ENCODE measurements around the gene SGO2. TPM values are rescaled to one million over a fixed set of nuclear protein-coding genes. Genes with fewer than 3 reads are reported as not detected.

Gene SGO2
- total and polyA plus RNA-seq, 2 donors from 2014 or later, result 0.69 to 1.7 TPM

- no peak for FAIRE-seq
- H3K36me3 ChIP-seq (ENCODE audit: control insufficient read depth in 2 of 3, insufficient read depth in 3 of 3, low read length in 3 of 3), result peaks cover 0 to 21% (median 18%) of the 10 kb centered on the region in 3 donors
- no peak for DNase-seq
These were observed 36.0 kb upstream of the SGO2 start for GRCh38 chr2:200490001-200490400.

DNA sequence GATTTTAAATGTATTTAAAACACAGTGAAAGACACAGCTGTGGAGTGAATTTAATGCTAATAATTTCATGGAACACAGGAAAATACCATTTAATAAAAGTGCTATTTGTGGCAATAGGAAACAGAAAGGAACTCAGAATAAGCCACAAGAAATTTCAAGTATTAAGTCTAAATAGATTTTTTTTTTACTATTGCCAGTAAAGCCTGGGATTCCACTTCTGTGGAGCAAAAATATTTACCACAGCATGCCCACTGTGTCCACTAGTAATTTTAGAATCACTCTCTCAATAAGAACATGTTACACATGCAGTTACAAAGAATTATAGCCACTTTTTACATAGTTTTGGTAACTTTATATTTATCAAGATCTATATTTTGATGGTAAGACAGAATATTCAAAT lies 33.4 kb upstream of the SGO2 start:
- H3K4me1 ChIP-seq (ENCODE audit: control insufficient read depth in 2 of 3, insufficient read depth in 2 of 3, low read depth in 1 of 3, low read length in 3 of 3), result no peaks in the 10 kb centered on the region
- intact Hi-C loops (cut with DNase I), result no loop called here
- no peak for FAIRE-seq

More at GRCh38 chr2:200490001-200490400, 36.0 kb upstream of the SGO2 start:
- Histone ChIP-seq H3K9me3 (ENCODE audit: control insufficient read depth in 2 of 3, insufficient read depth in 1 of 3, low read length in 3 of 3) (no peaks in the 10 kb centered on the region), H3K4me1 (ENCODE audit: control insufficient read depth in 2 of 3, insufficient read depth in 2 of 3, low read depth in 1 of 3, low read length in 3 of 3) (no peaks in the 10 kb centered on the region), H3K4me3 (ENCODE audit: low read length in 3 of 3) (no peak overlapping the region), H3K9ac (ENCODE audit: low read length in 3 of 3) (no peak overlapping the region), H3K27ac (ENCODE audit: low read depth in 2 of 2, low read length in 2 of 2) (no peak overlapping the region), H3K27me3 (ENCODE audit: control insufficient read depth, insufficient read depth, low read length) (no peaks in the 10 kb centered on the region)
- TF ChIP-seq, protein P1, sequence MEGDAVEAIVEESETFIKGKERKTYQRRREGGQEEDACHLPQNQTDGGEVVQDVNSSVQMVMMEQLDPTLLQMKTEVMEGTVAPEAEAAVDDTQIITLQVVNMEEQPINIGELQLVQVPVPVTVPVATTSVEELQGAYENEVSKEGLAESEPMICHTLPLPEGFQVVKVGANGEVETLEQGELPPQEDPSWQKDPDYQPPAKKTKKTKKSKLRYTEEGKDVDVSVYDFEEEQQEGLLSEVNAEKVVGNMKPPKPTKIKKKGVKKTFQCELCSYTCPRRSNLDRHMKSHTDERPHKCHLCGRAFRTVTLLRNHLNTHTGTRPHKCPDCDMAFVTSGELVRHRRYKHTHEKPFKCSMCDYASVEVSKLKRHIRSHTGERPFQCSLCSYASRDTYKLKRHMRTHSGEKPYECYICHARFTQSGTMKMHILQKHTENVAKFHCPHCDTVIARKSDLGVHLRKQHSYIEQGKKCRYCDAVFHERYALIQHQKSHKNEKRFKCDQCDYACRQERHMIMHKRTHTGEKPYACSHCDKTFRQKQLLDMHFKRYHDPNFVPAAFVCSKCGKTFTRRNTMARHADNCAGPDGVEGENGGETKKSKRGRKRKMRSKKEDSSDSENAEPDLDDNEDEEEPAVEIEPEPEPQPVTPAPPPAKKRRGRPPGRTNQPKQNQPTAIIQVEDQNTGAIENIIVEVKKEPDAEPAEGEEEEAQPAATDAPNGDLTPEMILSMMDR (IDR thresholded peaks at IDR 0.05; ENCODE audit: borderline replicate concordance, extremely low read depth, insufficient read depth), result no peak
- intact Hi-C loops (cut with DNase I), result no loop called here

DNA sequence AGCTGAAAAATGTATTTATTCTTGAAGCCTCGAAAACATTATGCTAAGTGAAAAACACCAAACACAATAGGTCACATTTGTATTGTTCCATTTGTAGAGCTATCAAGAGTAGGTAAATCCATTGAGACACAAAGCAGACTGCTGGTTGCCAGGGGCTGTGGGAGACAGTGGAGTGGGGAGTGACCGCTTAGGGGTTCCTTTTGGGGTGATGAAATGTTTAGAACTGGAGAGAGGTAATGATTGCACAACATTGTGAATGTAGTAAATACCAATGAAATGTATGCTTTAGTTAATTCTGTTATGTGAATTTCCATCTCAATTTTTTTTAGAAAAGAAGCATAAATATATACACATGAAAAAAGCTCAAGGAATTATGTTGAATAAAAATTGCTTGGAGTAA lies 32.0 kb upstream of the SGO2 start:
- FAIRE-seq, result no peak
- Histone ChIP-seq H3K36me3 (ENCODE audit: control insufficient read depth in 2 of 3, insufficient read depth in 3 of 3, low read length in 3 of 3) (peaks cover 2 to 25% (median 18%) of the 10 kb centered on the region in 3 donors), H3K4me1 (ENCODE audit: control insufficient read depth in 2 of 3, insufficient read depth in 2 of 3, low read depth in 1 of 3, low read length in 3 of 3) (no peaks in the 10 kb centered on the region)

More for the DNA sequence above, 33.4 kb upstream of the SGO2 start:
- TF ChIP-seq, protein P1 (IDR thresholded peaks at IDR 0.05; ENCODE audit: borderline replicate concordance, extremely low read depth, insufficient read depth), result no peak
- DNase-seq, result no peak
- no peak overlapping the region for H3K9ac ChIP-seq (ENCODE audit: low read length in 3 of 3)
- H3K27ac ChIP-seq (ENCODE audit: low read depth in 2 of 2, low read length in 2 of 2), result no peak overlapping the region
- no peaks in the 10 kb centered on the region for H3K9me3 ChIP-seq (ENCODE audit: control insufficient read depth in 2 of 3, insufficient read depth in 1 of 3, low read length in 3 of 3)
- H3K4me3 ChIP-seq (ENCODE audit: low read length in 3 of 3), result no peak overlapping the region
- H3K36me3 ChIP-seq (ENCODE audit: control insufficient read depth in 2 of 3, insufficient read depth in 3 of 3, low read length in 3 of 3), result peaks cover 0 to 23% (median 18%) of the 10 kb centered on the region in 3 donors
- H3K27me3 ChIP-seq (ENCODE audit: control insufficient read depth, insufficient read depth, low read length), result no peaks in the 10 kb centered on the region

More for the DNA sequence above, 32.0 kb upstream of the SGO2 start:
- Histone ChIP-seq H3K9me3 (ENCODE audit: control insufficient read depth in 2 of 3, insufficient read depth in 1 of 3, low read length in 3 of 3) (no peaks in the 10 kb centered on the region), H3K27me3 (ENCODE audit: control insufficient read depth, insufficient read depth, low read length) (no peaks in the 10 kb centered on the region), H3K9ac (ENCODE audit: low read length in 3 of 3) (no peak overlapping the region), H3K4me3 (ENCODE audit: low read length in 3 of 3) (no peak overlapping the region), H3K27ac (ENCODE audit: low read depth in 2 of 2, low read length in 2 of 2) (no peak overlapping the region)
- DNase-seq, result no peak
- intact Hi-C loops (cut with DNase I), result no loop called here
- TF ChIP-seq, protein P1 (IDR thresholded peaks at IDR 0.05; ENCODE audit: borderline replicate concordance, extremely low read depth, insufficient read depth), result no peak

Data from kidney (tissue), 14 donors.